Measurements from ENCODE around the gene THADA. TPM values are rescaled to one million over a fixed set of nuclear protein-coding genes. Genes with fewer than 3 reads are reported as not detected.

The THADA gene
- total RNA-seq, 1 donor: 40.7 TPM

- DNase-seq (ENCODE audit: low read depth in 2 of 3, low spot score in 2 of 3): no peak
Observed at GRCh38 chr2:43361286-43361685, 234.6 kb downstream of the THADA start.

- DNase-seq (ENCODE audit: low read depth in 2 of 3, low spot score in 2 of 3): no peak
Observed at GRCh38 chr2:43360137-43360536, 235.7 kb downstream of the THADA start.

- DNase-seq (ENCODE audit: low read depth in 2 of 3, low spot score in 2 of 3): no peak
Observed at GRCh38 chr2:43358410-43359201, 237.2 kb downstream of the THADA start.

- no peak for DNase-seq (ENCODE audit: low read depth in 2 of 3, low spot score in 2 of 3)
Observed at GRCh38 chr2:43356774-43357173, 239.1 kb downstream of the THADA start.

GRCh38 chr2:43355399-43355798 lies 240.4 kb downstream of the THADA start:
- DNase-seq (ENCODE audit: low read depth in 2 of 3, low spot score in 2 of 3): no peak

GRCh38 chr2:43349904-43350303 lies 245.9 kb downstream of the THADA start:
- no peak for DNase-seq (ENCODE audit: low read depth in 2 of 3, low spot score in 2 of 3)

- no peak for DNase-seq (ENCODE audit: low read depth in 2 of 3, low spot score in 2 of 3)
Observed at GRCh38 chr2:43348908-43349661, 246.8 kb downstream of the THADA start.

GRCh38 chr2:43347746-43348145 lies 248.1 kb downstream of the THADA start:
- DNase-seq (ENCODE audit: low read depth in 2 of 3, low spot score in 2 of 3): no peak

- no peak for DNase-seq (ENCODE audit: low read depth in 2 of 3, low spot score in 2 of 3)
Observed at GRCh38 chr2:43346602-43347567, 249.0 kb downstream of the THADA start.

- no peak for DNase-seq (ENCODE audit: low read depth in 2 of 3, low spot score in 2 of 3)
Observed at GRCh38 chr2:43345872-43346271, 250.0 kb downstream of the THADA start.

- DNase-seq (ENCODE audit: low read depth in 2 of 3, low spot score in 2 of 3): no peak
Observed at GRCh38 chr2:43345391-43345813, 250.4 kb downstream of the THADA start.

- DNase-seq (ENCODE audit: low read depth in 2 of 3, low spot score in 2 of 3): no peak
Observed at GRCh38 chr2:43344868-43345373, 250.9 kb downstream of the THADA start.

- DNase-seq (ENCODE audit: low read depth in 2 of 3, low spot score in 2 of 3): no peak
Observed at GRCh38 chr2:43343573-43344304, 252.1 kb downstream of the THADA start.

GRCh38 chr2:43341959-43342757 lies 253.7 kb downstream of the THADA start:
- no peak for DNase-seq (ENCODE audit: low read depth in 2 of 3, low spot score in 2 of 3)

GRCh38 chr2:43340945-43341356 lies 254.9 kb downstream of the THADA start:
- DNase-seq (ENCODE audit: low read depth in 2 of 3, low spot score in 2 of 3): no peak

- DNase-seq (ENCODE audit: low read depth in 2 of 3, low spot score in 2 of 3): no peak
Observed at GRCh38 chr2:43340066-43340465, 255.8 kb downstream of the THADA start.

- DNase-seq (ENCODE audit: low read depth in 2 of 3, low spot score in 2 of 3): peak in 2 of 3 donors; percentile 13 to 50
Observed at GRCh38 chr2:43333656-43334144, 262.1 kb downstream of the THADA start.

- no peak for DNase-seq (ENCODE audit: low read depth in 2 of 3, low spot score in 2 of 3)
Observed at GRCh38 chr2:43333101-43333655, 262.7 kb downstream of the THADA start.

GRCh38 chr2:43332653-43333052 lies 263.2 kb downstream of the THADA start:
- no peak for DNase-seq (ENCODE audit: low read depth in 2 of 3, low spot score in 2 of 3)

Measured in hematopoietic multipotent progenitor cell (in vitro differentiated cells).